ENCODE data around the gene ZNF184. TPM values are rescaled to one million over a fixed set of nuclear protein-coding genes. Genes with fewer than 3 reads are reported as not detected.

The ZNF184 gene
- total and polyA plus RNA-seq, 9 of the 15 experiments (the other 6 are each of a cell fraction or from before 2014, with no cell fraction given) = 7.6 to 22.2 (median 12.8) TPM

DNA sequence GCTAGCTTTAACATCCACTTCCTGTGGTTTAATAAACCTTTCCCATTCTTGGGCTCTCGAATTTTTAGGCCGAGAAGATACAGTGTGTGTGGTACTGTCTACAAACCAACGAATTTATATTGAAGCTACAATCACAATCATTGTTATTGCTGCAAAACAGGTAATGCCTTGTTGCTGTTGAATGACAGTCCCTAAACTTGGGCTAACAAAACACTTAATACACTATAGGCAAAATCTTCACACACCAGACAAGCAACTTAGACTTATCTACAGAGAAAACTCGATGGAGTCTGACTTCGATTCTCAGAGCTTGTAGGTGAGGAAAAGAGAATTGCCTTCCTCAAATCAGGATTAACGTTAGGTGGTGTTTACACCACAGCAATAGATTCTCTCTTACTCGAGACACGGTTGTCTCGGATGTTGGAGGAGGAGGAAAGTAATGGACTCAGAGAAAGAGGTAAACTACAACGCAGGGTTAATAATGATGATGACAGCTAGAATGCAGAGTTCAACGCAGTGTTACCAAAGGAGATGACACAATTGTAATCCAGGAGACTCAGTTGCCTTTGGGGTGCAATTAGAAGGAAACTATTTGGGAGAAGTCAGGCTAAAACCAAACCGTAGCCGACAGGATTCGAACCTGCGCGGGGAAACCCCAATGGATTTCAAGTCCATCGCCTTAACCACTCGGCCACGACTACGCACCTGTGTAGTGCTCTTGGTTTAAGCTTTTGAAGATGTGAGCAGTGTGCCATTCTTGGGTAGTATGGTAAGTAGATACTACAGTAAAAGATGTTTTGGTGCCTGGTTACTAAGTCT is 32.5 kb upstream of the ZNF184 start:
- Histone ChIP-seq H3K27ac (ENCODE audit: extremely low read depth, low read depth, low read length) (peak overlapping the region; percentile 23; the same call in 1 of the 3 replicates), H3K79me2 (ENCODE audit: control insufficient read depth, insufficient read depth, low read length) (no peaks in the 10 kb centered on the region), H3K4me2 (ENCODE audit: insufficient read depth, low read length) (peak overlapping the region; percentile 72), H3K9me3 (replicated peaks; ENCODE audit: control insufficient read depth, insufficient read depth, low read depth, low read length) (no peaks in the 10 kb centered on the region), H3K4me1 (replicated peaks in 1 of 2; ENCODE audit: control insufficient read depth in 2 of 2, insufficient read depth in 2 of 2, low read length in 2 of 2) (peaks cover 8 to 32% of the 10 kb centered on the region in 2 experiments), H3K36me3 (ENCODE audit: control insufficient read depth, insufficient read depth, low read length) (no peaks in the 10 kb centered on the region), H3K9ac (ENCODE audit: insufficient read depth in 1 of 2, low read depth in 2 of 2, low read length in 2 of 2) (peak overlapping the region in 1 of 2 experiments; percentile 4; a peak in 1 of 4 replicates), H3K27me3 (ENCODE audit: control insufficient read depth in 2 of 2, insufficient read depth in 2 of 2, low read length in 2 of 2) (no peaks in the 10 kb centered on the region), H2AFZ (ENCODE audit: low read depth, low read length) (no peak overlapping the region), H3K4me3 (peak overlapping the region; percentile 6; the same call in 1 of the 2 replicates), H4K20me1 (replicated peaks; ENCODE audit: control insufficient read depth, insufficient read depth, low read length) (no peaks in the 10 kb centered on the region; the same call in 1 of the 2 replicates), H3K9me1 (ENCODE audit: control insufficient read depth, insufficient read depth, low read length) (peaks cover 2% of the 10 kb centered on the region)
- FAIRE-seq (peak; percentile 74), ATAC-seq (peak; percentile 78), DNase-seq (ENCODE audit: extremely low read depth in 1 of 4, low spot score in 3 of 4) (peak; percentile 63 to 92 (median 76))
- ChIA-PET POLR2A (interaction anchor here (0.5 to 5.6 kb wide), 11 partner anchors 10 to 390 kb away, joined by 3 to 35 read pairs (median 3); a partner anchor contains a TSS), CTCF (ENCODE audit: low intra/inter-chr PET ratio) (interaction anchor here (0.6 kb wide), 1 partner anchor 209 kb away, joined by 3 read pairs; no protein-coding TSS in a partner anchor)
- 4% methylated on average over 20 of the region's 20 CpGs for WGBS (ENCODE audit: insufficient coverage, low coverage, missing lambda C conversion rate)
- intact Hi-C loops (cut with micrococcal nuclease) (loop anchor here (10.0 kb wide), 1 partner anchor 389 kb away; a partner anchor contains a TSS), in situ Hi-C loops (cut with MboI) (no loop called here)
- TSS peak; percentile 100 for BruUV-seq (replicated peaks)
- TF ChIP-seq YBX1 (IDR thresholded peaks at IDR 0.05) (no peak), HSF4 (CRISPR knock-in tag; IDR thresholded peaks at IDR 0.05; ENCODE audit: borderline replicate concordance) (no peak), ZNF175 (CRISPR knock-in tag; IDR thresholded peaks at IDR 0.05; ENCODE audit: low read depth) (no peak), SOX6 (IDR thresholded peaks at IDR 0.05) (peak; percentile 88), CBX2 (IDR thresholded peaks at IDR 0.05; ENCODE audit: insufficient read depth, low read length, poor library complexity, severe bottlenecking) (no peak), ZNF146 (CRISPR knock-in tag; IDR thresholded peaks at IDR 0.05; ENCODE audit: unreplicated experiment) (no peak), EP300 (IDR thresholded peaks at IDR 0.05; ENCODE audit: low read length) (0 out of 2 replicates have a peak, but pooled peaks have one; percentile 46), ZC3H4 (CRISPR knock-in tag; IDR thresholded peaks at IDR 0.05; ENCODE audit: borderline replicate concordance) (no peak), ILK (tag; IDR thresholded peaks at IDR 0.05; ENCODE audit: borderline replicate concordance, low read depth) (no peak), SNRNP70 (optimal IDR thresholded peaks at IDR 0.05; ENCODE audit: low read depth, low read length) (no peak), DACH1 (IDR thresholded peaks at IDR 0.05; ENCODE audit: partially characterized antibody) (peak; percentile 69), KLF6 (CRISPR knock-in tag; IDR thresholded peaks at IDR 0.05; ENCODE audit: borderline replicate concordance) (no peak), CREB3 (tag; conservative IDR thresholded peaks at IDR 0.05; ENCODE audit: low read depth) (no peak), ZNF224 (CRISPR knock-in tag; IDR thresholded peaks at IDR 0.05) (no peak), HCFC1 (IDR thresholded peaks at IDR 0.05; ENCODE audit: low read depth, low read length) (no peak), CREB1 (IDR thresholded peaks at IDR 0.05) (peak; percentile 66; the same call in 1 of the 2 replicates), CREB1 (CRISPR knock-in tag; IDR thresholded peaks at IDR 0.05) (peak; percentile 72; the same call in 1 of the 2 replicates), PHB2 (IDR thresholded peaks at IDR 0.05; ENCODE audit: low read depth) (no peak), RFX5 (IDR thresholded peaks at IDR 0.05; ENCODE audit: low read depth, low read length) (peak; percentile 55; the same call in 1 of the 2 replicates), ZNF830 (CRISPR knock-in tag; IDR thresholded peaks at IDR 0.05) (no peak), USF1 (CRISPR knock-in tag; IDR thresholded peaks at IDR 0.05) (no peak), ZNF232 (CRISPR knock-in tag; IDR thresholded peaks at IDR 0.05) (no peak)

All from K562 (cell line).